HG03060 (cell line): ENCODE data around the gene KRTAP1-1.
"Not testable (repeated sequence)": the region's sequence is repeated elsewhere in the genome, so short reads cannot be mapped to it uniquely, and the experiment has no call there.

ENCODE experiments used
- ATAC-seq: cut with Tn5 transposase; IDR thresholded peaks from one replicate; pipeline ENCODE4 v1.9.1; 2021; ENCODE audit warnings: low read depth, moderate number of reproducible peaks; ENCODE audit not compliant: unreplicated experiment

KRTAP1-1 gene

DNA sequence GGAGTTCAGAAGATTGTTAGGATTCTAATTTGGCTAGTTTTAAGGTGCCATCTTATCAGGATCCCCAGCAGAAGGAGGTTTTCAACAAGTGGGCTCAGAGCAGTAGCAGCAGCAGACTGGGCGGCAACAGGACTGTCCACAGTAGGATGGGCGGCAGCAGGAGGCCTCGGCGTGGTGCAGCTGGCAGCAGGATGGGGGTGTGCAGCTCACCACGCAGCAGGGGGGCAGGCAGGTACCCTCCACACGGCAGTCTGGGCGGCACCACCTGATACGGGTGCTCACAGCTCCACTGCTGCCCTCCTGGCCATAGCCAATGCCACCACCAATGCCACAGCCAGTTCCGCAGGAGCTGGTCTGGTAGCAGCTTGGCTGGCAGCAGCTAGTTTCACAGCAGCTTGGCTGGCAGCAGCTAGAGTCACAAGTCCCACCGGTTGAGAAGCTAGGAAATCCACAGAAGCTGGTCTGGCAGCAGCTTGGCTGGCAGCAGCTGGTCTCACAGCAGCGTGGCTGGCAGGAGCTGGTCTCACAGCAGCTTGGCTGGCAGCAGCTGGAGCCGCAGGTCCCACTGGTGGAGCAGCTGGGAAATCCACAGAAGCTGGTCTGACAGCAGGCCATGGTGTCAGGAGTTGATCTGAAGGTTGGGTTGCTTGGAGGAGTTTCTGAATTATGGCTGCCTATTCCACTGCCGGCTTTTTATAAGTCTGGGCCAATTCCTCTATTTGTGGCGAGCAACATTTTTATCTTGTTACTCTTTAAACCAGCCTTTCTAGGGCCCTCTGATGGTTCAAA is at the start of gene KRTAP1-1:
Gene KRTAP1-1, minus strand, starts transcription at position 668 of the 789 bp plus-strand sequence. Its CDS starts 53 bp downstream, at position 615.
- ATAC-seq: not testable (repeated sequence)

DNA sequence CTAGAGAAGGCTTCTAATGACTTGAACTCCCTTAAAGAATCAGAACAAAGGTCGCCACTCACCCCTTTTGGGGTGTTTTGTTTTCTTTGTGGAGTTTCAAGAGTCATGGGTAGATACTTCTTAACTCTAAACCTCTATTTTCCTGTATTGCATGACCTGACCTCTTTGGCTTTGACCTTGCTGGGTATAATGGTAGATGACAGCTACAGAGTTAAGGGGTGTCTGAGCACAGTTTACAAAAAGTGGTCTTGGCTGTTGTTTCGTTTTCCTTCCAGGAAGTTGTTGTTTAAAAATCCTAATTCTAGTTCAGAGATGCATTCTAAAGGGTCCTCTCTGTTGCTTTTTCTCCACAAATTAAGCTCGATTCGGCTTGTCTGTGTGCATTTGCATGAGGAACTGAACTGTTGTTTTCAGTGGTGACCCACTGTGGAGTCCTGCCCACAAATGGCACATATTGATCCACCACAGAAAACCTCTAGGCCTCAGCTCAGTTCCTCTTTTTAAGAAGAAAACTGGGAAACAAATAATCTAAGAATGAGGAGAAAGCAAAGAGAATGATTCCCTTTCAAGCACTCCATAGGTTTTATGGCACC is 47.6 kb upstream of the KRTAP1-1 start:
- ATAC-seq: not testable (repeated sequence)

GRCh38 chr17:41084100-41084856 is 43.0 kb upstream of the KRTAP1-1 start, which contains the start of gene KRTAP4-7:
KRTAP4-7 (plus strand) TSS chr17:41084150; CDS start chr17:41084207, 57 bp downstream.
- ATAC-seq: not testable (repeated sequence)

- not testable (repeated sequence) for ATAC-seq
Observed at GRCh38 chr17:41083427-41083826, 42.2 kb upstream of the KRTAP1-1 start.

DNA sequence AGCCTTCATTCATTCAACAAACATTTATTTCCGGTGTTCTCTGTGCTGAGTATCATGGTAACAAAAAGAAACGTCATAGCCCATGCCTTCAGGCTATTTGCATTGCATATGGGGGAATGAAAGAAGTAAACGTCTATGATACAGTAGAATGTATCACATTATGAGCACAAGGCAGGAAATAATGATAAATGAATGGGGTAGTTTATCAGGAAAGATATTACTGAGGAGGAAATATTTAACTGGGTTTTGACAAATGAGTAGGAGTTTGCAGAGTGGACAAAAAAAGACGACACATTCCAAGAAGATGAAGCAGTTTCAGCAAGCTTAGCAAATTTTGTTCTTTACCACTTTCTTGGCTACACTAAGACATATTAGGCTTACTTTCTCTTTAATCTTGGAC is 41.4 kb upstream of the KRTAP1-1 start:
- ATAC-seq: no peak

- no peak for ATAC-seq
Observed at GRCh38 chr17:41076788-41077187, 35.5 kb upstream of the KRTAP1-1 start.

DNA sequence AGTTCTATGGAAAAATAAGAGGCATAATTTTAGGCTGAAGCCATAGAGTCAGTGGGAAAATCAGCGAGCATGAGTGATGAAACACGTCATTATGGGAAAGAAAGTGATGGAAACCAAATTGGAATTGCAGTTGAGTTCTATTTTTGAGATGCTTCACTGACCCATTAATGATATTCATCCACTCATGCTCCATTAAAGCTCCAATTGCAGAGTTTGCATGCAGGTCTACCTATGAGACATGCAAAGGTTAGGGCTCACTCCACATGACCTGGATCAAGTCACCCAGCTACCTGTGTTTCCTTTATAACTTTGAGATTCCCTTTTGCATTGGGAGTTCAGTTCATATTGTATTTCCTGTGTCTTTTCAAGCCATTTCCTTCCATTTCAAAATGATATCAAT is 32.4 kb upstream of the KRTAP1-1 start:
- ATAC-seq: no peak

DNA sequence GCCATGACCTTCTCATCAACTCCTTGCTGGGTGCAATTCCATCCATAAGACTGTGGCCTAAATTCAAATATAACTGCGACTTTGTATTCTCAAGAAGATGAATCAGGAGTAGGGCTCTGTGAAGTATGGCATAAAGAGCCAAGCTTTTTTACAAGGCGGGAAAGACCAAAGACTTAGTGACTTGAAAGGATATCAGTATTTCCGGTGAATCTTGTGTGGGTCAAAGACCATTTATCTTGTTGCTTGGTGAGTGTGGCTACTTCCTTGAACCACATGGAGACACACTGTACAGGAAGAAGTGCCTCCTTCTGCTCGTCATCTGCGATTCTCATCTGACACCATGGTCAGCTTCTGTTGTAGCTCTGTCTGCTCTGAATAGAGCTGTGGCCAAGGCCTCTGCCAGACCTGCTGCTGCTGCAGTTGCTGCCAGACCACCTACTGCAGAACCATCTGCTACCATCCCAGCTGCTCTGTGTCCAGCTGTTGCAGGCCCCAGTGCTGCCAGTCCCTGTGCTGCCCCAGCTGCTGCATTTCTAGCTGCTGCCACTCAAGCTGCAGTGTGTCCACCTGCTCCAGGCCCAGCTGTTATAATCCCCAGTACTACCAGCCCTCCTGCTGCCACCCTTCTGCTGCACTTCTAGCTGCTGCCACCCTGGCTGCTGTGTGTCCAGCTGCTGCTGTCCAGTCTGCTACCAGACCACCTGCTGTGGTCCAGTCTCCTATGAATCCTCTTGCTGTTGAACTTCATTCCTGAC is 30.5 kb upstream of the KRTAP1-1 start:
- ATAC-seq: no peak

GRCh38 chr17:41069031-41069430 is 27.8 kb upstream of the KRTAP1-1 start:
- no peak for ATAC-seq

DNA sequence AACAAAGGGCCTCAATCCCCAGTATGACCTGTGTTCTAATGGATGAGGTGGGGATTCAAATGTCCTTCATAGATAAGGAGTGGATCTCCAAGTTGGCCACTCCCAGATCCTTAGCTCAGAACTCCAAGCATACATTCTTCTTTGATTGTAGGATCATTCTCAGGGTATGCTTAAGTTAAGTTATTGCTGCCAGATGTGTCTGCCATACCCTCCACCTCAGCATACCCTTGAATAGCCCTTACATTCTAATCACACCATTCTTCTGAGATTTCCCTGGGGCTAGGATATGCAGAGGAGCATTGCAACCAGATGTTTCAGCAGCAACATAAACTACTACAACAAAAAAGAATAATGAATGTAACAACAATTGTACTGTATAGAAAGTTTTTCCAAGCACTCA is 26.0 kb upstream of the KRTAP1-1 start:
- no peak for ATAC-seq

DNA sequence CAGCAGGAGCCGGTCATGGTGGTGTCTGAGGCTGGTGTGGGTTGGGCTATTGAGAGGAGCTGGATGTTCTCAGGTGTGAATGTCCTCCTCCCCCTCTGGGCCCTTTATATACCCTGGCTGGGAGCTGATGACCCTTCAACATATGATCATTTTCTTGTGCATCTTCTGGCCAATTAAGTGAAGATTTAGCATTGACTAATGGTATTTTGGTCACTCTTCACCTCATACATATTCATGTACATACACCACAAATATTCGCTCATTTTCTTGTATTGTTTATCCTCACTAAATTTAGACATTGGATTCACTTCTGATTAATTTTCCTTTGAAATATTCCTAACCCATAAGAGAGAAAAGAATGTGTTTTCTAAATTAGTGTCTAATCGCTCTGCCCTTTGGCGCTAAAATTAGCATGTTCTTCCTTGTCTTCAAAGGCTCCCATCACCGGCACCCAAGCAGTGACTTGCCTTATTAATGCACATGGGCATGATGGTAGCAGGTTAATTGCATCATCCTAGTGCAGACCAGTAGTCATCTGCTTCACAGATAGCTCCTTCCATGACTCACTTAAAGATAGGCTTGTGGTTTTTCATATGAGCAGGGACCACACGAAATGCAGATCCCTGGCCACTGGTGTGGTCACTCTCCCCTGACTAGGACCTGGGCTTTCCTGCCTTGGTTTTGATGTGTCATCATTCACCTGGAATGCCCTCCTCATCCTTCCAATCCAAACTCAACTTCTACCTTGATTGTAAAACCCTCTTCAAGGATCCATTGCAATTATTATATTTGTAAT is 24.8 kb upstream of the KRTAP1-1 start, which contains the start of gene KRTAP2-4:
Gene KRTAP2-4, minus strand, starts transcription at position 51 of the 796 bp plus-strand sequence. Its CDS starts 34 bp downstream, at position 17.
- no peak for ATAC-seq

GRCh38 chr17:41065016-41065689 is 23.9 kb upstream of the KRTAP1-1 start:
- ATAC-seq: not testable (repeated sequence)

DNA sequence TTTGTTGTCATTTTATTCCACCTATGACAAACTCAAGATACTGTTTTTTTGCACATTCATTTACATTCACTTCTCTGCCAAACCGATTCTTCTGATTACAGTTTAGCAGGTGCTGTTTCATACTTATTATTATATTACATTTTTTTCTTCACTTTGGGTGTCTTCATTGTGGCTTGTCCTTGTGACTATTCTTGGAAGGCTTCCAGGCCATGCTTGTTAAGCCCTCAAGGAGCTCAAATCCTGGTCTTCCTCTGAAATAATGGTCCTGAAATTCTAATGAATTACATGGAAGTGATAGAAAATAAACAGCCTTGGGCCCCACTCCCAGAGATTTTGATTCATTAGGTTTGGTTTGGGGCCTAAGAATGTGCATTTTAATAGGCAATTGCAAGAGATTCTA is 23.1 kb upstream of the KRTAP1-1 start:
- ATAC-seq: no peak

DNA sequence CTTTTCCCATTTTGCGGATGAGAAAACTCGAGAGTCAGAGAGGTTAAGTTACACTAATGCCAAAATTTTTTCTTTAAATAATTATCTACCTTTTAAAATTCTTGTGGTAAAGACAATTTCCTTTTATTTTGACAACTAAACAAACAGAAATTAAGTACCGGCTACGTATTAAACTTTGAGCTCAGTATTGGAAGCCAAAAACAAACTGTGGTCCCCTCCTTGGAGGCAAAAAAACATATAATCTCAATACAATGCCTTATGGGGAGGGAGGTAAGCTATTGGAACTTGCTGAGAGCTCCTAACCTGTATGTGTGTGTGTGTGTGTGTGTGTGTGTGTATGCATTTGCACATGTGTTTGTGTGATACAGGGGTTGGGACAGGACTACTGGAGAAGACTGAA is 22.2 kb upstream of the KRTAP1-1 start:
- ATAC-seq: no peak

DNA sequence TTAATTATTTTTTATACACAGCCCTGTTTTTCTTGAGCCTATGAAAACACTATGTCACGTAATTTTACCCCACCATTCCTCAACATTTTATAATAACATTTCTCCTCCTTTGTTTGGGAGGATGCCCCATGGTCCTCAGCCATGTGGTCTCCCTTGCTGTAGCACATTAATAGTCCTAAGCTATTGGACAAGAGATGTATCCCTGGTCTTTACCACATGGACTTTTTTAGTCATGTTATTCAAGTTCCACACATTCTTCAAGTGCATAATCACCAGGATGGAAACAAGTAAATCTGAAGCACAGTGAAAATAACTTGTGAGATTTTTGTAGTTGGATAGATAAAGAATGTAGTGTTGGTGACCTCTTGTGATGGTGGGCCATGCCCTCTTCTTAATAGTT is 20.7 kb upstream of the KRTAP1-1 start:
- ATAC-seq: no peak

GRCh38 chr17:41060052-41060604 is 18.9 kb upstream of the KRTAP1-1 start, which contains the start of gene KRTAP2-3:
KRTAP2-3 (minus strand) TSS chr17:41060114; CDS start chr17:41060050, 64 bp downstream.
- no peak for ATAC-seq

GRCh38 chr17:41059276-41060051 is 18.2 kb upstream of the KRTAP1-1 start:
- not testable (repeated sequence) for ATAC-seq

DNA sequence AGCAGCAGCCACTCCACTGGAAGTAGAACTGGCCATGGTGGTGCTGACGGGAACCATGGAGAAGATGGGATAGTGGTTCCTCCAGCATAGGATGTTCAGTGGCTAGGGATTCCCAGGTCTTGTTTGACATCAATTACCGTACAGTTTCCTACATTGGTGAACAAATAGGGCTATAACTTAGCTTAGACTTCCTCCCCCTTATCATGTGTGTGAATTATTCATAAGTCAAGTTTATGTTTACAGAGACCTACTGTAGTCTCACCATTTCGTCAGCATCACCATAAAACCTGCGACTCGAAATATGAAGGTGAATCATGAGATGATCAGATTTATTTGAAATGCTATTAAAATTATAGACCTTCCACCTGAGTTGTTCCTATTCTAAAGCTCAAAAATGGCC is 17.5 kb upstream of the KRTAP1-1 start:
- ATAC-seq: no peak
